ENCODE measurements around the gene PPP2R5D.
"Not testable (repeated sequence)": the region's sequence is repeated elsewhere in the genome, so short reads cannot be mapped to it uniquely, and the experiment has no call there.

The PPP2R5D gene

GRCh38 chr6:43033496-43034189 is 49.3 kb downstream of the PPP2R5D start:
- no peak for DNase-seq

GRCh38 chr6:43034190-43034525 is 49.8 kb downstream of the PPP2R5D start:
- no peak for DNase-seq

GRCh38 chr6:43035495-43036194 is 51.3 kb downstream of the PPP2R5D start:
- DNase-seq, result no peak

GRCh38 chr6:43036712-43037111 is 52.3 kb downstream of the PPP2R5D start:
- no peak for DNase-seq

GRCh38 chr6:43037197-43037596 is 52.8 kb downstream of the PPP2R5D start:
- no peak for DNase-seq

GRCh38 chr6:43037706-43038105 is 53.3 kb downstream of the PPP2R5D start:
- DNase-seq, result no peak

- no peak for DNase-seq
Measured at GRCh38 chr6:43038727-43039126, 54.4 kb downstream of the PPP2R5D start.

- DNase-seq, result no peak
Measured at GRCh38 chr6:43040542-43041257, 56.3 kb downstream of the PPP2R5D start.

- DNase-seq, result not testable (repeated sequence)
Measured at GRCh38 chr6:43041475-43041874, 57.1 kb downstream of the PPP2R5D start.

- no peak for DNase-seq
Measured at GRCh38 chr6:43043310-43043709, 58.9 kb downstream of the PPP2R5D start.

GRCh38 chr6:43045371-43045930 is 61.1 kb downstream of the PPP2R5D start:
- DNase-seq, result no peak

GRCh38 chr6:43047998-43048397 is 63.6 kb downstream of the PPP2R5D start:
- no peak for DNase-seq

GRCh38 chr6:43050981-43051380 is 66.6 kb downstream of the PPP2R5D start:
- no peak for DNase-seq

- DNase-seq, result no peak
Measured at GRCh38 chr6:43052225-43052841, 68.0 kb downstream of the PPP2R5D start.

- peak; percentile 3 to 23 for DNase-seq
Measured at GRCh38 chr6:43052842-43053544, 68.6 kb downstream of the PPP2R5D start.

- peak; percentile 85 to 88 for DNase-seq
Measured at GRCh38 chr6:43053545-43054205, 69.3 kb downstream of the PPP2R5D start, which contains the start of gene CUL7. Gene CUL7, minus strand, starts transcription at chr6:43053851. Its CDS starts 1,063 bp downstream, at chr6:43052788.

GRCh38 chr6:43054206-43054943 is 70.0 kb downstream of the PPP2R5D start:
- DNase-seq, result no peak

GRCh38 chr6:43055966-43056365 is 71.6 kb downstream of the PPP2R5D start:
- no peak for DNase-seq

- DNase-seq, result no peak
Measured at GRCh38 chr6:43058531-43058930, 74.2 kb downstream of the PPP2R5D start.

- DNase-seq, result peak; percentile 94 to 98
Measured at GRCh38 chr6:43059168-43060033, 75.0 kb downstream of the PPP2R5D start, which contains the start of the genes KLC4 and MRPL2. Gene KLC4, plus strand, starts transcription at chr6:43059631. Its CDS starts 1,705 bp downstream, at chr6:43061336. Gene MRPL2, minus strand, starts transcription at chr6:43059434. Its CDS starts 53 bp downstream, at chr6:43059381.

Measured in stimulated activated CD4-positive, alpha-beta T cell treated with anti-CD3 and anti-CD28 coated beads, Interleukin-4, amount 100 ng/mL, for 4 hours (primary cell).